CD8-positive, alpha-beta memory T cell (primary cell): ENCODE data around the gene SH3BP2. TPM values are rescaled to one million over a fixed set of nuclear protein-coding genes. Genes with fewer than 3 reads are reported as not detected.

Experiments
- CTCF ChIA-PET: fragments of 350-600 bp; sonication (Branson Sonifier 250); formaldehyde crosslinking; loops from one replicate; lab custom pipeline; 2021; ENCODE audit warnings: antibody characterized with exemption; lab: Charles Lee
- POLR2A ChIA-PET: fragments of 350-600 bp; sonication (Branson Sonifier 250); formaldehyde crosslinking; loops from one replicate; lab custom pipeline; 2021; ENCODE audit warnings: antibody characterized with exemption; lab: Charles Lee
- DNase-seq, 5 donors: peaks; one replicate each; pipeline versions ENCODE4 v3.0.0 to v3.0.0-alpha.2; 2020 to 2022; ENCODE audit warnings: mixed read lengths in 1 of 5
- H3K27ac ChIP-seq: one replicate; pipeline ENCODE4 v1.7.0; 2013; ENCODE audit warnings: low read depth, mild to moderate bottlenecking, low read length, moderate library complexity
- H3K27me3 ChIP-seq: 2 replicates; pipeline ENCODE4 v1.7.0; 2013; ENCODE audit warnings: low read length, mild to moderate bottlenecking; ENCODE audit not compliant: insufficient read depth, poor library complexity, severe bottlenecking
- H3K36me3 ChIP-seq: 2 replicates; pipeline ENCODE4 v1.7.0; 2013; ENCODE audit warnings: mild to moderate bottlenecking, low read length, moderate library complexity; ENCODE audit not compliant: insufficient read depth
- H3K4me1 ChIP-seq: 2 replicates; pipeline ENCODE4 v1.7.0; 2013; ENCODE audit warnings: mild to moderate bottlenecking, low read length, moderate library complexity; ENCODE audit not compliant: insufficient read depth
- H3K4me3 ChIP-seq: 2 replicates; pipeline ENCODE4 v1.7.0; 2013; ENCODE audit warnings: mild to moderate bottlenecking, low read length
- H3K9me3 ChIP-seq: 2 replicates; pipeline ENCODE4 v1.7.0; 2013; ENCODE audit warnings: mild to moderate bottlenecking, low read length
- H3K27ac Mint-ChIP-seq, 8 donors: one replicate each; pipeline ENCODE4 v1.8.0; 2020 to 2021; ENCODE audit warnings: mixed read lengths in 8 of 8, mild to moderate bottlenecking in 6 of 8, inconsistent platforms in 3 of 8, moderate library complexity in 3 of 8
- H3K27me3 Mint-ChIP-seq, 2 donors: one replicate each; pipeline ENCODE4 v1.8.0; 2020 to 2021; ENCODE audit warnings: mixed read lengths in 2 of 2, mild to moderate bottlenecking in 1 of 2, moderate library complexity in 1 of 2
- H3K36me3 Mint-ChIP-seq, 3 donors: one replicate each; pipeline ENCODE4 v1.8.0; 2020 to 2021; ENCODE audit warnings: mixed read lengths in 3 of 3, inconsistent platforms in 1 of 3, mild to moderate bottlenecking in 1 of 3
- H3K4me1 Mint-ChIP-seq, 3 donors: one replicate each; pipeline ENCODE4 v1.8.0; 2020 to 2021; ENCODE audit warnings: mixed read lengths in 3 of 3, inconsistent platforms in 1 of 3, mild to moderate bottlenecking in 1 of 3
- H3K4me3 Mint-ChIP-seq, 7 donors: one replicate each; pipeline ENCODE4 v1.8.0; 2020 to 2021; ENCODE audit warnings: mixed read lengths in 7 of 7, mild to moderate bottlenecking in 6 of 7, moderate library complexity in 4 of 7, inconsistent platforms in 2 of 7
- H3K9me3 Mint-ChIP-seq, 5 donors: one replicate each; pipeline ENCODE4 v1.8.0; 2020 to 2022; ENCODE audit warnings: mixed read lengths in 5 of 5, mild to moderate bottlenecking in 3 of 5, moderate library complexity in 2 of 5, inconsistent platforms in 1 of 5
- polyA plus RNA-seq: library from polyadenylated mRNA; unstranded; fragments of 300-500 nt; fragmentation: Illumina TruSeq; gene quantifications from one replicate; pipeline ENCODE4 v1.2.3, GENCODE V29; 2021
- total RNA-seq, 2 experiments: library from RNA; stranded (reverse); gene quantifications; one replicate each; pipeline ENCODE4 v1.2.3, GENCODE V29; 2021

The SH3BP2 gene
- total and polyA plus RNA-seq, 3 experiments from 2014 or later = 35.7 to 75.4 (median 68.8) TPM

- H3K4me3 Mint-ChIP-seq = peak overlapping the region in 3 of 7 donors; percentile 0 to 39 (median 0)
- H3K27ac Mint-ChIP-seq = peak overlapping the region; percentile 31 to 93 (median 70)
- no peaks in the 10 kb centered on the region for H3K9me3 Mint-ChIP-seq
- peaks cover 70 to 92% (median 85%) of the 10 kb centered on the region in 3 donors for H3K4me1 Mint-ChIP-seq
- ChIA-PET POLR2A (no interaction called here), CTCF (interaction anchor here (1.2 to 1.8 kb wide), 3 partner anchors 11 to 86 kb away, joined by 3 to 4 read pairs (median 3); no protein-coding TSS in a partner anchor)
- Histone ChIP-seq H3K4me1 (peaks cover 78% of the 10 kb centered on the region), H3K27ac (no peak overlapping the region), H3K27me3 (no peaks in the 10 kb centered on the region), H3K4me3 (no peak overlapping the region), H3K9me3 (no peaks in the 10 kb centered on the region), H3K36me3 (peaks cover 10% of the 10 kb centered on the region)
- no peak for DNase-seq
- H3K27me3 Mint-ChIP-seq = no peaks in the 10 kb centered on the region
- H3K36me3 Mint-ChIP-seq = peaks cover 0 to 18% (median 1%) of the 10 kb centered on the region in 3 donors
These were observed 56.6 kb downstream of the SH3BP2 start for GRCh38 chr4:2849267-2850152.

GRCh38 chr4:2850966-2851798 lies 58.3 kb downstream of the SH3BP2 start:
- H3K4me1 ChIP-seq = peaks cover 78% of the 10 kb centered on the region
- H3K36me3 Mint-ChIP-seq = peaks cover 0 to 26% (median 4%) of the 10 kb centered on the region in 3 donors
- no peaks in the 10 kb centered on the region for H3K27me3 ChIP-seq
- peaks cover 64 to 89% (median 81%) of the 10 kb centered on the region in 3 donors for H3K4me1 Mint-ChIP-seq
- no peak overlapping the region for H3K27ac ChIP-seq
- no peaks in the 10 kb centered on the region for H3K27me3 Mint-ChIP-seq
- no peaks in the 10 kb centered on the region for H3K9me3 ChIP-seq
- peak overlapping the region in 6 of 7 donors; percentile 29 to 74 (median 40) for H3K4me3 Mint-ChIP-seq
- CTCF ChIA-PET = interaction anchor here (1.2 to 1.8 kb wide), 2 partner anchors 16 to 30 kb away, joined by 4 read pairs; no protein-coding TSS in a partner anchor
- peaks cover 16% of the 10 kb centered on the region for H3K36me3 ChIP-seq
- peak overlapping the region; percentile 72 to 95 (median 82) for H3K27ac Mint-ChIP-seq
- no peaks in the 10 kb centered on the region for H3K9me3 Mint-ChIP-seq
- POLR2A ChIA-PET = interaction anchor here (0.7 to 1.4 kb wide), 3 partner anchors 13 to 79 kb away, joined by 3 to 5 read pairs (median 4); no protein-coding TSS in a partner anchor
- peak in 1 of 5 donors; percentile 21 for DNase-seq
- no peak overlapping the region for H3K4me3 ChIP-seq

- Mint-ChIP-seq H3K27me3 (no peaks in the 10 kb centered on the region), H3K27ac (peak overlapping the region; percentile 74 to 95 (median 88)), H3K4me1 (peaks cover 67 to 87% (median 81%) of the 10 kb centered on the region in 3 donors), H3K9me3 (no peaks in the 10 kb centered on the region), H3K4me3 (peak overlapping the region in 6 of 7 donors; percentile 56 to 91 (median 68)), H3K36me3 (peaks cover 0 to 30% (median 4%) of the 10 kb centered on the region in 3 donors)
- Histone ChIP-seq H3K4me1 (peaks cover 78% of the 10 kb centered on the region), H3K27ac (no peak overlapping the region), H3K36me3 (peaks cover 16% of the 10 kb centered on the region), H3K9me3 (no peaks in the 10 kb centered on the region), H3K27me3 (no peaks in the 10 kb centered on the region), H3K4me3 (no peak overlapping the region)
- POLR2A ChIA-PET = interaction anchor here (0.6 kb wide), 1 partner anchor 110 kb away, joined by 3 read pairs; no protein-coding TSS in a partner anchor
- peak in 2 of 5 donors; percentile 24 to 41 for DNase-seq
- CTCF ChIA-PET = no interaction called here
These were observed 59.6 kb downstream of the SH3BP2 start for GRCh38 chr4:2852481-2852921.

GRCh38 chr4:2855584-2855983 lies 62.7 kb downstream of the SH3BP2 start:
- H3K27ac ChIP-seq = no peak overlapping the region
- no peak overlapping the region for H3K4me3 ChIP-seq
- H3K4me1 ChIP-seq = peaks cover 79% of the 10 kb centered on the region
- Mint-ChIP-seq H3K27ac (peak overlapping the region in 5 of 8 donors; percentile 40 to 92 (median 82)), H3K4me3 (no peak overlapping the region), H3K27me3 (no peaks in the 10 kb centered on the region), H3K36me3 (peaks cover 0 to 33% (median 6%) of the 10 kb centered on the region in 3 donors), H3K9me3 (no peaks in the 10 kb centered on the region), H3K4me1 (peaks cover 73 to 89% (median 84%) of the 10 kb centered on the region in 3 donors)
- H3K27me3 ChIP-seq = no peaks in the 10 kb centered on the region
- DNase-seq = no peak
- H3K9me3 ChIP-seq = no peaks in the 10 kb centered on the region
- POLR2A ChIA-PET = no interaction called here
- H3K36me3 ChIP-seq = peaks cover 16% of the 10 kb centered on the region
- CTCF ChIA-PET = interaction anchor here (1.3 kb wide), 1 partner anchor 23 kb away, joined by 3 read pairs; no protein-coding TSS in a partner anchor

GRCh38 chr4:2856266-2856665 lies 63.4 kb downstream of the SH3BP2 start:
- DNase-seq = no peak
- Mint-ChIP-seq H3K27ac (peak overlapping the region in 7 of 8 donors; percentile 35 to 95 (median 79)), H3K4me1 (peaks cover 73 to 89% (median 84%) of the 10 kb centered on the region in 3 donors), H3K4me3 (peak overlapping the region in 1 of 7 donors; percentile 3), H3K36me3 (peaks cover 0 to 35% (median 8%) of the 10 kb centered on the region in 3 donors), H3K9me3 (no peaks in the 10 kb centered on the region), H3K27me3 (no peaks in the 10 kb centered on the region)
- POLR2A ChIA-PET = interaction anchor here (0.7 kb wide), 1 partner anchor 12 kb away, joined by 8 read pairs; no protein-coding TSS in a partner anchor
- CTCF ChIA-PET = interaction anchor here (1.3 kb wide), 1 partner anchor 22 kb away, joined by 3 read pairs; no protein-coding TSS in a partner anchor
- H3K9me3 ChIP-seq = no peaks in the 10 kb centered on the region
- peaks cover 16% of the 10 kb centered on the region for H3K36me3 ChIP-seq
- H3K27ac ChIP-seq = no peak overlapping the region
- H3K4me1 ChIP-seq = peaks cover 80% of the 10 kb centered on the region
- no peak overlapping the region for H3K4me3 ChIP-seq
- no peaks in the 10 kb centered on the region for H3K27me3 ChIP-seq

GRCh38 chr4:2857349-2857927 lies 64.6 kb downstream of the SH3BP2 start:
- peaks cover 81% of the 10 kb centered on the region for H3K4me1 ChIP-seq
- no peak overlapping the region for H3K27ac ChIP-seq
- Mint-ChIP-seq H3K27me3 (no peaks in the 10 kb centered on the region), H3K4me3 (peak overlapping the region in 1 of 7 donors; percentile 59), H3K27ac (peak overlapping the region; percentile 58 to 87 (median 73)), H3K9me3 (no peaks in the 10 kb centered on the region), H3K36me3 (peaks cover 0 to 35% (median 8%) of the 10 kb centered on the region in 3 donors), H3K4me1 (peaks cover 72 to 89% (median 84%) of the 10 kb centered on the region in 3 donors)
- POLR2A ChIA-PET = interaction anchor here (0.5 kb wide), 1 partner anchor 13 kb away, joined by 3 read pairs; no protein-coding TSS in a partner anchor
- no peak overlapping the region for H3K4me3 ChIP-seq
- peaks cover 16% of the 10 kb centered on the region for H3K36me3 ChIP-seq
- no peak for DNase-seq
- no peaks in the 10 kb centered on the region for H3K27me3 ChIP-seq
- H3K9me3 ChIP-seq = no peaks in the 10 kb centered on the region
- CTCF ChIA-PET = interaction anchor here (1.1 kb wide), 1 partner anchor 9 kb away, joined by 3 read pairs; no protein-coding TSS in a partner anchor
